Mucosa of descending colon (tissue), 3 donors: Measurements from ENCODE around the gene RBM20. TPM values are rescaled to one million over a fixed set of nuclear protein-coding genes. Genes with fewer than 3 reads are reported as not detected.
A peak's percentile ranks its signal among the peaks of the same experiment; 100 is the strongest.

ENCODE experiments used
- ATAC-seq: fragments of 200-7000 bp; cut with Tn5 transposase; one replicate; pipeline ENCODE4 v1.9.1; 2020; ENCODE audit warnings: mild to moderate bottlenecking, moderate library complexity
- DNase-seq, 3 donors: peaks; one replicate each; pipeline ENCODE4 v3.0.0-alpha.2; 2020
- H3K36me3 ChIP-seq: fragments of 200-600 bp; one replicate; pipeline ENCODE4 v1.8.0; 2021; ENCODE audit warnings: low read depth, mild to moderate bottlenecking
- H3K4me1 ChIP-seq: fragments of 200-600 bp; one replicate; pipeline ENCODE4 v1.8.0; 2021; ENCODE audit warnings: low read depth, mild to moderate bottlenecking
- H3K4me3 ChIP-seq: fragments of 200-600 bp; one replicate; pipeline ENCODE4 v1.8.0; 2021; ENCODE audit warnings: mild to moderate bottlenecking
- H3K9me3 ChIP-seq: fragments of 200-600 bp; one replicate; pipeline ENCODE4 v1.8.0; 2021; ENCODE audit warnings: mild to moderate bottlenecking
- intact Hi-C, 2 donors: fragments of 100-400 bp; cut with DNase I in 1 of 2; cut with micrococcal nuclease in 1 of 2; formaldehyde crosslinking; loops; one replicate each; pipeline versions ENCODE4 v1.11.0 to v1.11.1; 2022; cut with DNase I, micrococcal nuclease
- total RNA-seq, 3 donors: library from RNA; stranded (reverse); fragmentation: NEBNext Ultra II Directional in 2 of 3; extraction: Animal tissue kit (Norgen Biotek cat#: 25700) in 2 of 3; gene quantifications; one replicate each; pipeline versions ENCODE4 v1.2.1 to v1.2.4, GENCODE V29; 2021 to 2023
- TF ChIP-seq, protein P1 (sequence below): fragments of 200-600 bp; IDR thresholded peaks from one replicate; pipeline ENCODE4 v1.8.0; 2022; ENCODE audit warnings: antibody characterized with exemption, mild to moderate bottlenecking
- donor health status: DM: no; HTN: no; CAD: no; lungs with moderate emphysema.
- donor health status: DM: no; HTN: no; CAD: no.
- donor health status: DM: no; HTN: yes; CAD: no.

The RBM20 gene
- total RNA-seq, 3 donors from 2014 or later = 0.46 to 9.7 (median 2.0) TPM

GRCh38 chr10:110871298-110872084 is 227.4 kb downstream of the RBM20 start, which contains the start of gene PDCD4:
PDCD4 (plus strand) TSS chr10:110871928; CDS start chr10:110876028, 4,100 bp downstream.
- TF ChIP-seq, protein P1, sequence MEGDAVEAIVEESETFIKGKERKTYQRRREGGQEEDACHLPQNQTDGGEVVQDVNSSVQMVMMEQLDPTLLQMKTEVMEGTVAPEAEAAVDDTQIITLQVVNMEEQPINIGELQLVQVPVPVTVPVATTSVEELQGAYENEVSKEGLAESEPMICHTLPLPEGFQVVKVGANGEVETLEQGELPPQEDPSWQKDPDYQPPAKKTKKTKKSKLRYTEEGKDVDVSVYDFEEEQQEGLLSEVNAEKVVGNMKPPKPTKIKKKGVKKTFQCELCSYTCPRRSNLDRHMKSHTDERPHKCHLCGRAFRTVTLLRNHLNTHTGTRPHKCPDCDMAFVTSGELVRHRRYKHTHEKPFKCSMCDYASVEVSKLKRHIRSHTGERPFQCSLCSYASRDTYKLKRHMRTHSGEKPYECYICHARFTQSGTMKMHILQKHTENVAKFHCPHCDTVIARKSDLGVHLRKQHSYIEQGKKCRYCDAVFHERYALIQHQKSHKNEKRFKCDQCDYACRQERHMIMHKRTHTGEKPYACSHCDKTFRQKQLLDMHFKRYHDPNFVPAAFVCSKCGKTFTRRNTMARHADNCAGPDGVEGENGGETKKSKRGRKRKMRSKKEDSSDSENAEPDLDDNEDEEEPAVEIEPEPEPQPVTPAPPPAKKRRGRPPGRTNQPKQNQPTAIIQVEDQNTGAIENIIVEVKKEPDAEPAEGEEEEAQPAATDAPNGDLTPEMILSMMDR = peak; percentile 6
- H3K9me3 ChIP-seq = no peaks in the 10 kb centered on the region
- no peaks in the 10 kb centered on the region for H3K36me3 ChIP-seq
- intact Hi-C loops = loop anchor here (10.0 kb wide), 2 partner anchors 47 to 67 kb away; no protein-coding TSS in a partner anchor
- DNase-seq (peak; percentile 99 to 100 (median 100)), ATAC-seq (peak; percentile 90)
- H3K4me1 ChIP-seq = peaks cover 42% of the 10 kb centered on the region
- peak within 1 kb of the TSS; percentile 90 for H3K4me3 ChIP-seq

DNA sequence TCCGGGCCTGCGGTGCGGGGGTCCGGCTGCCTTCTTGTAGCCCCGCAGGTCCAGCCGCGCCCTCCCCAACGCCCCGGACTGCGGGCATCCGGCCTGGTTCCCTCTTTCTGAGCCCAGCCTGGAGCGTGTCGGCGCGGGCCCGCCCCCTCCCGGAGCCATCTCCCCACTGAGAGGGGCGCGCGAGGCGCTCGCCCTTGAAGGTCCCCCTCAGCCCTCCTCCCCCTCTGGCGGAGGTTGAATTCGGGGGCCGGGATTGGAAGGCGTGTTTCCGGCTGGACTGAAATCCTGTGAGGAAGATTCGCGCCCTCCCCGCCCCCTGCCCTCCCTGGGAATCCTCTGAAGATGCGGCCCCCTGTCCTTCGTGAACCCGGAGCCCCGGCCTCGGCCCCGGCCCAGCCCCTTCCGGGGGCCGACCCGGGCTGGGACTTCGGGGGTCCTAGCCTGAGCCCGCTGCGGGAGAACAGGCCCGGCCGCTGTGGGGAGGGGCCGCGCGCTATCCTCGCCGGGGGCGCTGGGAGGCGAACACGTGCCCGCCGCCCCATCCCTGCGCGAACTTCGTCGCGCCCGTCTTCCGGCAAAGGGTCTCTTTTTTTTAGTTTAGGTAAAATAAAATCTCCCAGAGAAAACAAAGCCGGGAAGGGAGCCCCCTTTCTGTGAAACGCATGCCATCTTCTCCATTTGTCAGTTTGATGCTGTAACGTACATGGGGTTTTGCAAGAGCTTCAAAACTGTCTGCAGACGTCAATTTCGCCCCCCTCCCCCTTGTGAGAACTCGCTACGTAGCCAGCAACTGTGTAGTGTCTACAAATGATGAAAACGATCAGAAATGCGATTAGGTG is 228.2 kb downstream of the RBM20 start:
- ATAC-seq (peak; percentile 72), DNase-seq (peak; percentile 77 to 89 (median 83))
- TF ChIP-seq, protein P1 = no peak
- Histone ChIP-seq H3K4me1 (peaks cover 40% of the 10 kb centered on the region), H3K9me3 (no peaks in the 10 kb centered on the region), H3K36me3 (no peaks in the 10 kb centered on the region), H3K4me3 (peak overlapping the region; percentile 90)
- intact Hi-C loops = loop anchor here (10.0 kb wide), 2 partner anchors 48 to 68 kb away; no protein-coding TSS in a partner anchor

GRCh38 chr10:110872984-110873923 is 229.1 kb downstream of the RBM20 start:
- Histone ChIP-seq H3K9me3 (no peaks in the 10 kb centered on the region), H3K4me3 (peak overlapping the region; percentile 90), H3K4me1 (peaks cover 40% of the 10 kb centered on the region), H3K36me3 (no peaks in the 10 kb centered on the region)
- TF ChIP-seq, protein P1 = no peak
- intact Hi-C loops = loop anchor here (10.0 kb wide), 2 partner anchors 48 to 68 kb away; no protein-coding TSS in a partner anchor
- ATAC-seq (no peak), DNase-seq (no peak)

DNA sequence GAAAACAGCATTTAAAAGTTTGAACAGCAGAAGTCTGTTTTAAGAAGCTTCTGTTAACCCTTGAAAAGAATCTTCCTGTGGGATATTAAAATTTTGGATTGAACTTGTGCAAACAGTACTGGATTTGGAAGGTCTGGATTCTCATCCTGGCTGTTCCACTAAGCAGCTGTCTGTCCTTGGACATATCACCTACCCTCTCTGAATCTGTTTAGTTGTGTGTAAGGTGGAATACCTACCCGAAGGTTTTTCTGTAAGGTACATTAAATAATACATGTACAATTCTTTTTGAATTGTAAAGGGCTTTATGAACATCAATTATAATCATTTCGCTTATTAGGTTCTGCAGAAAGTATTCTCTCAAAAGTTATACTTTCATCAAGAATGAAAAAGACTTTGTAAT is 229.8 kb downstream of the RBM20 start:
- H3K36me3 ChIP-seq = no peaks in the 10 kb centered on the region
- peaks cover 39% of the 10 kb centered on the region for H3K4me1 ChIP-seq
- H3K9me3 ChIP-seq = no peaks in the 10 kb centered on the region
- no peak for ATAC-seq
- peak overlapping the region; percentile 5 for H3K4me3 ChIP-seq
- TF ChIP-seq, protein P1 = no peak
- DNase-seq = no peak
- intact Hi-C loops = loop anchor here (10.0 kb wide), 2 partner anchors 49 to 69 kb away; no protein-coding TSS in a partner anchor
